ENCODE measurements around the gene TAF1C. TPM values are rescaled to one million over a fixed set of nuclear protein-coding genes. Genes with fewer than 3 reads are reported as not detected.
A peak's percentile ranks its signal among the peaks of the same experiment; 100 is the strongest.

TAF1C gene
- total RNA-seq, 1 donor from 2014 or later = 74.7 TPM

DNA sequence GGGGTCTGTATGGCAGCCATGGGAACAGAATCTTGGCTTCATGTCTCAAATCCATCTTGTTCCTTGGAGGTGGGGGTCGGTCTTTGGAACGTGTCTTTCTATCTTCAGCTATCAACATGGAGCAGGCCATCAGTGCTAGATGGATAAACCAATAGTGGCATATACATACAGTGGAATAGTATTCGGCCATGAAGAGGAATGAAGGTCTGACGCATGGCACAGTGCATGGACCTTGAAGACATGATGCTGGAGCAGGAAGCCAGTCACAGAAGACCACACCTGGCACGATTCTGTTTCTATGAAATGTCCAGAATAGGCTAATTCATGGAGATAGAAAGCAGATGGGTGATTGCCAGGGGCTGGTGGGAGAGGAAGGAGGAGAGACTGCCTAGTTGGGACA lies 45.2 kb upstream of the TAF1C start:
- no peak overlapping the region for H3K27ac Mint-ChIP-seq (ENCODE audit: unreplicated experiment)
- peak overlapping the region; percentile 64 for H3K4me3 Mint-ChIP-seq (ENCODE audit: unreplicated experiment)
- no peak for DNase-seq
- H3K27me3 Mint-ChIP-seq (ENCODE audit: unreplicated experiment) = no peaks in the 10 kb centered on the region
- TF ChIP-seq, protein P1, sequence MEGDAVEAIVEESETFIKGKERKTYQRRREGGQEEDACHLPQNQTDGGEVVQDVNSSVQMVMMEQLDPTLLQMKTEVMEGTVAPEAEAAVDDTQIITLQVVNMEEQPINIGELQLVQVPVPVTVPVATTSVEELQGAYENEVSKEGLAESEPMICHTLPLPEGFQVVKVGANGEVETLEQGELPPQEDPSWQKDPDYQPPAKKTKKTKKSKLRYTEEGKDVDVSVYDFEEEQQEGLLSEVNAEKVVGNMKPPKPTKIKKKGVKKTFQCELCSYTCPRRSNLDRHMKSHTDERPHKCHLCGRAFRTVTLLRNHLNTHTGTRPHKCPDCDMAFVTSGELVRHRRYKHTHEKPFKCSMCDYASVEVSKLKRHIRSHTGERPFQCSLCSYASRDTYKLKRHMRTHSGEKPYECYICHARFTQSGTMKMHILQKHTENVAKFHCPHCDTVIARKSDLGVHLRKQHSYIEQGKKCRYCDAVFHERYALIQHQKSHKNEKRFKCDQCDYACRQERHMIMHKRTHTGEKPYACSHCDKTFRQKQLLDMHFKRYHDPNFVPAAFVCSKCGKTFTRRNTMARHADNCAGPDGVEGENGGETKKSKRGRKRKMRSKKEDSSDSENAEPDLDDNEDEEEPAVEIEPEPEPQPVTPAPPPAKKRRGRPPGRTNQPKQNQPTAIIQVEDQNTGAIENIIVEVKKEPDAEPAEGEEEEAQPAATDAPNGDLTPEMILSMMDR (IDR thresholded peaks at IDR 0.05; ENCODE audit: partially characterized antibody, unreplicated experiment) = no peak
- peaks cover 17% of the 10 kb centered on the region for H3K4me1 Mint-ChIP-seq (ENCODE audit: low read depth, unreplicated experiment)
- H3K9me3 Mint-ChIP-seq (ENCODE audit: unreplicated experiment) = peaks cover 12% of the 10 kb centered on the region
- peaks cover 4% of the 10 kb centered on the region for H3K36me3 Mint-ChIP-seq (ENCODE audit: unreplicated experiment)

DNA sequence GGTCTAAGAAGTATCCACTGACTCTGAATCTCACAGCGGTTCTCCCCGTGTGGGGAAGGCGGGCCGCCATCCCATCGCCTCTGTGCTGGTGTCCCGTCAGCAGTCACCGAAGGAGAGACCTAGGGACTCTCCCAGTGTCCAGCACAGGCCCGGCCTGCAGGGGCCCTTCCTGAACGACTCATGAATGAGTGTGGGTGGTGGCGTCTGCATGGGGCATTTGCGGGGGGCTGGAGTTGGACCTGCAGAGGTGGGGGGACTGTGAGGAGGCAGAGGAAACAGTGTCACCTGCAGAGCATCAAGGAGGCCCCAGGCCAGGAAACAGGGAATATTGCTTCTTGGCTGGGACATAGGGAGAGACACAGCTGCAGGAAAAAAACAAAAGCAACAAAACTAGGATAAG lies 42.6 kb upstream of the TAF1C start:
- peaks cover 2% of the 10 kb centered on the region for H3K27me3 Mint-ChIP-seq (ENCODE audit: unreplicated experiment)
- no peak overlapping the region for H3K27ac Mint-ChIP-seq (ENCODE audit: unreplicated experiment)
- no peak for DNase-seq
- H3K4me1 Mint-ChIP-seq (ENCODE audit: low read depth, unreplicated experiment) = peaks cover 5% of the 10 kb centered on the region
- H3K4me3 Mint-ChIP-seq (ENCODE audit: unreplicated experiment) = no peak overlapping the region
- H3K9me3 Mint-ChIP-seq (ENCODE audit: unreplicated experiment) = peaks cover 14% of the 10 kb centered on the region
- peaks cover 4% of the 10 kb centered on the region for H3K36me3 Mint-ChIP-seq (ENCODE audit: unreplicated experiment)
- TF ChIP-seq, protein P1 (IDR thresholded peaks at IDR 0.05; ENCODE audit: partially characterized antibody, unreplicated experiment) = no peak

DNA sequence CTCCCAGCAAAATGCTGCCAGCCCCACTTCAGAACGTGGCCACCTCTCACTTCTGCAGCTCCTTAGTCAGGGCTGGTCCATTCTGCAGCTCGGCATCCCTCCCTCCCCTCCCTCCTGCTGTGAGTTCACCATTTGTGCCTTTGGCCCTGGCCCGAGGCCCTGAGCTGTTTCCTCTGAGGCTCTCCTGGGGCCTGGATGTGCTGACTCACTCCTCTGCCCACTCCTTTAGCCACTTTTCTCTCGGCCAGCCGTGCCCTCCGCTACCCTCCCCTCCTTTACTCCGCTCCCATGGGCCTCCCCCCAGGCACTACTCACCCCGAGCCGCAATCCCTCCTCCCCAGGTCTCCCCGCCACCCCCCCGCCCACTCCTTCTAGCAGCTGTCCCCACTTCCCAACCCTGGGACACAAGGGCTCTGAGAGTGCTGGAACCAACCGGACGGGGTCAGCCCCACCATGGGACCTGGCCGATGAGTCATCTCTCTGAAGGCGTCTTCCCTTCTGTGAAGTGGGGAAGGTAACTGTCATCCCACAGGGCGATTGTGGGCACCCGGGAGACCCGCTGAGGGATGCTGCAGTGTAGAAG lies 41.5 kb upstream of the TAF1C start:
- TF ChIP-seq, protein P1 (IDR thresholded peaks at IDR 0.05; ENCODE audit: partially characterized antibody, unreplicated experiment) = no peak
- Mint-ChIP-seq H3K4me3 (ENCODE audit: unreplicated experiment) (no peak overlapping the region), H3K9me3 (ENCODE audit: unreplicated experiment) (peaks cover 15% of the 10 kb centered on the region), H3K27me3 (ENCODE audit: unreplicated experiment) (peaks cover 2% of the 10 kb centered on the region), H3K36me3 (ENCODE audit: unreplicated experiment) (peaks cover 4% of the 10 kb centered on the region), H3K4me1 (ENCODE audit: low read depth, unreplicated experiment) (peaks cover 5% of the 10 kb centered on the region), H3K27ac (ENCODE audit: unreplicated experiment) (peak overlapping the region; percentile 43)
- DNase-seq = peak; percentile 78

DNA sequence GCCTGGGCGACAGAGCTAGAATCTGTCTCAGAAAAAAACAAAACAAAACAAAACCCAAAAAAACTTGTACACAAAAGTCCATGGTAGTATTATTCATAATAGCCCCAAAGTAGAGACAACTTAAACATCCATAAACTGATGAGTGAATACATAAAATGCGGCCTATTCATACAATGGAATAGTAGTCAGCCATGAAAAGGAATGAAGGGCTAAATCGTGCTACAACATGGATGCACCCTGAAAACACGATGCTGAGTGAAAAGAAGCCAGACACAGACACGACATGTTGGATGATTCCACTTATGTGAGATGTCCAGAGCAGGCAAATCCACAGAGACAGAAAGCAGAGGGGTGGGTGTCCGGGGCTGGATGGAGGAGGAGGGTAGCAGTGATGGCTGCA lies 40.7 kb upstream of the TAF1C start:
- Mint-ChIP-seq H3K4me1 (ENCODE audit: low read depth, unreplicated experiment) (peaks cover 5% of the 10 kb centered on the region), H3K4me3 (ENCODE audit: unreplicated experiment) (peak overlapping the region; percentile 53), H3K27ac (ENCODE audit: unreplicated experiment) (no peak overlapping the region), H3K27me3 (ENCODE audit: unreplicated experiment) (peaks cover 3% of the 10 kb centered on the region), H3K9me3 (ENCODE audit: unreplicated experiment) (peaks cover 15% of the 10 kb centered on the region), H3K36me3 (ENCODE audit: unreplicated experiment) (peaks cover 4% of the 10 kb centered on the region)
- DNase-seq = no peak
- TF ChIP-seq, protein P1 (IDR thresholded peaks at IDR 0.05; ENCODE audit: partially characterized antibody, unreplicated experiment) = no peak

DNA sequence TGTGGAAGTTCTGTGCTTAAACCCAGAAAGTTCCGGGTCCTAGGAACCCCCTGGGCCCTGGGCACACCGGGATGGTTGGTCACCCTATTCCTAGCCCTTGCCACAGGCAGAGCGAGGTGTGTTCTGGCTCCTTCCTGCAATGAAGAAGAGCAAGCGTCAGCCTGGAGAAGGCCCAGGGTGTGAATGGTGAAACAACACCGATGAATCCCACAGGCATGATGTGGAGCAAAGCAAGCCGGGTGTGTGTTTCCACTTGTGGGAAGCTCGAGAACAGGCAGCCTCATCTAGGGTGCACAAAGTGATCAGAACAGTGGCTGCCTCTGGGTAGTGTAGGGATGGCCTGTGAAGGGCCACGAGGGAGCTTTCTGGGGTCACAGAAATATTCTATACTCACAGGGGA lies 39.2 kb upstream of the TAF1C start:
- H3K4me1 Mint-ChIP-seq (ENCODE audit: low read depth, unreplicated experiment) = peaks cover 11% of the 10 kb centered on the region
- TF ChIP-seq, protein P1 (IDR thresholded peaks at IDR 0.05; ENCODE audit: partially characterized antibody, unreplicated experiment) = no peak
- H3K4me3 Mint-ChIP-seq (ENCODE audit: unreplicated experiment) = no peak overlapping the region
- peaks cover 4% of the 10 kb centered on the region for H3K36me3 Mint-ChIP-seq (ENCODE audit: unreplicated experiment)
- peaks cover 8% of the 10 kb centered on the region for H3K27me3 Mint-ChIP-seq (ENCODE audit: unreplicated experiment)
- DNase-seq = no peak
- H3K27ac Mint-ChIP-seq (ENCODE audit: unreplicated experiment) = no peak overlapping the region
- peaks cover 16% of the 10 kb centered on the region for H3K9me3 Mint-ChIP-seq (ENCODE audit: unreplicated experiment)

Data from glutamatergic neuron (in vitro differentiated cells).